ENCODE data around the gene TBC1D19.

DNA sequence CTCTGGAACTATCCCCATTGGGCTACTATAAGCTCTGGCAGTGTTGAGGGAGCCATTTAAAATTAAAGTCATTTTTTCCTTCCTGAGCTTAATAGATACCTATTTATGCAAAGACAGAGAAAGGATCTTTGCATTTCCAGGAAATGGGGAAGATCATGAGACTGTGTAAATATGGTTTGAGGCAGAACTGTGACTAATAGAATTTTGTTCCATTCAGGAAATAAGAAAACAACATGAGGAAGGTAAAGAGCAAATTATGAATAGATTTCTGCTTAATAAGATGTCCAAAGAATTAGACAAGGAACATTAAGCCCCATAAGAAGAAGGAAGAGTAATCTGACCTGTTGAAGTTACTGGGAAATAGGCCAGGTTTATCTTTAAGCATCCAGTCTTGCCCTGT is 17.8 kb upstream of the TBC1D19 start:
- TF ChIP-seq CTCF (conservative IDR thresholded peaks at IDR 0.05; ENCODE audit: low read depth, low read length) (no peak), EZH2 (IDR thresholded peaks at IDR 0.05; ENCODE audit: low read length, unreplicated experiment) (no peak)

Data from PC-3 (cell line).